OCI-LY1 (cell line): ENCODE measurements around the gene UGGT1.

Experiments used
- EZH2 ChIP-seq: fragments of 200-600 bp; sonication (generic), shearing (Covaris generic); IDR thresholded peaks from 2 replicates; pipeline ENCODE4 v1.8.0; 2017; ENCODE audit warnings: borderline replicate concordance, mixed run types, mild to moderate bottlenecking, antibody characterized with exemption, low read length, moderate library complexity, mixed read lengths
- TF ChIP-seq, protein P1 (sequence below): fragments of 200-600 bp; sonication (generic), shearing (Covaris generic); IDR thresholded peaks from 2 replicates; pipeline ENCODE4 v1.5.1; 2017; ENCODE audit warnings: mild to moderate bottlenecking, antibody characterized with exemption, low read length, moderate library complexity, mixed read lengths

- TF ChIP-seq, protein P1, sequence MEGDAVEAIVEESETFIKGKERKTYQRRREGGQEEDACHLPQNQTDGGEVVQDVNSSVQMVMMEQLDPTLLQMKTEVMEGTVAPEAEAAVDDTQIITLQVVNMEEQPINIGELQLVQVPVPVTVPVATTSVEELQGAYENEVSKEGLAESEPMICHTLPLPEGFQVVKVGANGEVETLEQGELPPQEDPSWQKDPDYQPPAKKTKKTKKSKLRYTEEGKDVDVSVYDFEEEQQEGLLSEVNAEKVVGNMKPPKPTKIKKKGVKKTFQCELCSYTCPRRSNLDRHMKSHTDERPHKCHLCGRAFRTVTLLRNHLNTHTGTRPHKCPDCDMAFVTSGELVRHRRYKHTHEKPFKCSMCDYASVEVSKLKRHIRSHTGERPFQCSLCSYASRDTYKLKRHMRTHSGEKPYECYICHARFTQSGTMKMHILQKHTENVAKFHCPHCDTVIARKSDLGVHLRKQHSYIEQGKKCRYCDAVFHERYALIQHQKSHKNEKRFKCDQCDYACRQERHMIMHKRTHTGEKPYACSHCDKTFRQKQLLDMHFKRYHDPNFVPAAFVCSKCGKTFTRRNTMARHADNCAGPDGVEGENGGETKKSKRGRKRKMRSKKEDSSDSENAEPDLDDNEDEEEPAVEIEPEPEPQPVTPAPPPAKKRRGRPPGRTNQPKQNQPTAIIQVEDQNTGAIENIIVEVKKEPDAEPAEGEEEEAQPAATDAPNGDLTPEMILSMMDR: no peak
- TF ChIP-seq EZH2: no peak
Measured at GRCh38 chr2:128158176-128158575, 67.2 kb downstream of the UGGT1 start.
